ENCODE measurements around the gene LIN7B. TPM values are rescaled to one million over a fixed set of nuclear protein-coding genes. Genes with fewer than 3 reads are reported as not detected.

The LIN7B gene
- total RNA-seq, 1 experiment from 2014 or later = 7.0 TPM

- no peak for TF ChIP-seq CTCF (IDR thresholded peaks at IDR 0.05; ENCODE audit: unreplicated experiment)
- intact Hi-C loops (cut with micrococcal nuclease; ENCODE audit: unreplicated experiment) = no loop called here
- BruUV-seq (replicated peaks) = no TSS peak
- peaks cover 77% of the 10 kb centered on the region for H3K27me3 Mint-ChIP-seq (ENCODE audit: unreplicated experiment)
- H3K4me1 Mint-ChIP-seq (ENCODE audit: low read depth, unreplicated experiment) = peaks cover 11% of the 10 kb centered on the region
- peak overlapping the region; percentile 71 for H3K4me3 Mint-ChIP-seq (ENCODE audit: low read depth, unreplicated experiment)
- no peak for DNase-seq
- peaks cover 48% of the 10 kb centered on the region for H3K36me3 Mint-ChIP-seq (ENCODE audit: insufficient read depth, unreplicated experiment)
- peaks cover 16% of the 10 kb centered on the region for H3K9me3 Mint-ChIP-seq (ENCODE audit: low read depth, unreplicated experiment)
- CTCF ChIA-PET = interaction anchor here (0.6 to 3.0 kb wide), 3 partner anchors 10 to 48 kb away, joined by 3 to 22 read pairs (median 3); no protein-coding TSS in a partner anchor
- H3K27ac Mint-ChIP-seq (ENCODE audit: unreplicated experiment) = no peak overlapping the region
Measured at GRCh38 chr19:49150944-49151243, 36.7 kb downstream of the LIN7B start.

GRCh38 chr19:49151267-49152118 lies 37.3 kb downstream of the LIN7B start:
- intact Hi-C loops (cut with micrococcal nuclease; ENCODE audit: unreplicated experiment) = no loop called here
- Mint-ChIP-seq H3K4me3 (ENCODE audit: low read depth, unreplicated experiment) (peak overlapping the region; percentile 51), H3K27ac (ENCODE audit: unreplicated experiment) (peak overlapping the region; percentile 60), H3K36me3 (ENCODE audit: insufficient read depth, unreplicated experiment) (peaks cover 48% of the 10 kb centered on the region), H3K4me1 (ENCODE audit: low read depth, unreplicated experiment) (peaks cover 9% of the 10 kb centered on the region), H3K9me3 (ENCODE audit: low read depth, unreplicated experiment) (peaks cover 16% of the 10 kb centered on the region), H3K27me3 (ENCODE audit: unreplicated experiment) (peaks cover 77% of the 10 kb centered on the region)
- DNase-seq = peak; percentile 87
- BruUV-seq (replicated peaks) = no TSS peak
- CTCF ChIA-PET = interaction anchor here (1.6 to 3.0 kb wide), 2 partner anchors 10 to 47 kb away, joined by 3 to 22 read pairs; no protein-coding TSS in a partner anchor
- no peak for TF ChIP-seq CTCF (IDR thresholded peaks at IDR 0.05; ENCODE audit: unreplicated experiment)

GRCh38 chr19:49152119-49152550 lies 38.0 kb downstream of the LIN7B start:
- H3K27me3 Mint-ChIP-seq (ENCODE audit: unreplicated experiment) = peaks cover 77% of the 10 kb centered on the region
- H3K36me3 Mint-ChIP-seq (ENCODE audit: insufficient read depth, unreplicated experiment) = peaks cover 49% of the 10 kb centered on the region
- no peak overlapping the region for H3K27ac Mint-ChIP-seq (ENCODE audit: unreplicated experiment)
- DNase-seq = no peak
- CTCF ChIA-PET = interaction anchor here (0.6 to 0.7 kb wide), 2 partner anchors 62 to 129 kb away, joined by 3 to 6 read pairs; no protein-coding TSS in a partner anchor
- peaks cover 9% of the 10 kb centered on the region for H3K4me1 Mint-ChIP-seq (ENCODE audit: low read depth, unreplicated experiment)
- no TSS peak for BruUV-seq (replicated peaks)
- intact Hi-C loops (cut with micrococcal nuclease; ENCODE audit: unreplicated experiment) = no loop called here
- TF ChIP-seq CTCF (IDR thresholded peaks at IDR 0.05; ENCODE audit: unreplicated experiment) = no peak
- peaks cover 16% of the 10 kb centered on the region for H3K9me3 Mint-ChIP-seq (ENCODE audit: low read depth, unreplicated experiment)
- H3K4me3 Mint-ChIP-seq (ENCODE audit: low read depth, unreplicated experiment) = peak overlapping the region; percentile 51

- no TSS peak for BruUV-seq (replicated peaks)
- H3K27me3 Mint-ChIP-seq (ENCODE audit: unreplicated experiment) = peaks cover 73% of the 10 kb centered on the region
- no peak for DNase-seq
- no peak overlapping the region for H3K4me3 Mint-ChIP-seq (ENCODE audit: low read depth, unreplicated experiment)
- no peak for TF ChIP-seq CTCF (IDR thresholded peaks at IDR 0.05; ENCODE audit: unreplicated experiment)
- H3K9me3 Mint-ChIP-seq (ENCODE audit: low read depth, unreplicated experiment) = peaks cover 16% of the 10 kb centered on the region
- H3K4me1 Mint-ChIP-seq (ENCODE audit: low read depth, unreplicated experiment) = peaks cover 11% of the 10 kb centered on the region
- CTCF ChIA-PET = no interaction called here
- intact Hi-C loops (cut with micrococcal nuclease; ENCODE audit: unreplicated experiment) = no loop called here
- H3K36me3 Mint-ChIP-seq (ENCODE audit: insufficient read depth, unreplicated experiment) = peaks cover 59% of the 10 kb centered on the region
- no peak overlapping the region for H3K27ac Mint-ChIP-seq (ENCODE audit: unreplicated experiment)
Measured at GRCh38 chr19:49153167-49153809, 39.1 kb downstream of the LIN7B start.
